SU-DHL-6 (cell line): ENCODE results near the gene RFXAP.

Experiments used
- EZH2phosphoT487 ChIP-seq: fragments of 200-600 bp; sonication (generic), shearing (Covaris generic); conservative IDR thresholded peaks from 2 replicates; pipeline ENCODE4 v1.6.1; 2018; ENCODE audit warnings: mild to moderate bottlenecking, antibody characterized with exemption, low read length, moderate library complexity, mixed read lengths
- TF ChIP-seq, protein P1 (sequence below): fragments of 200-600 bp; sonication (generic); IDR thresholded peaks from one replicate; pipeline ENCODE4 v1.5.1; 2017; ENCODE audit warnings: antibody characterized with exemption, mild to moderate bottlenecking, low read length, moderate library complexity; ENCODE audit not compliant: insufficient read depth, poor library complexity, severe bottlenecking

DNA sequence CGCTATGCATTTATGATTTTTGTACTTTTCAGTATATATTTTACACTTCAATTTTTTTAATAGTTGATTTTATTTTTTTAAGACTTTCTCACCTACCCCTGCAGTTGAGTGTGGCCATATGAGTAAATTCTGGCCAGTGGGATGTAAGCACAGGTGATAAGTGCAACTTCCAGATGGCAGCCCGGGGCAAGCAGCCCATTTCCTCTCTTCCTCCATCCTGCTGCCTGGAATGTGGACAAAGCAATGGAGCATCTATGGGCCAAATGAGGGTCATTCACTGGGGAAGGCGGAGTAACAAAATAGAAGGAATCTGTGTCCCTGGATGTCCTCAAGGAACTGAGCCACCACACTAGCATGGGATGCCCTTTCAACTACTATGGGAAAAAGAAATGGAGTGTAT, 12.3 kb downstream of the RFXAP start:
- TF ChIP-seq, protein P1, sequence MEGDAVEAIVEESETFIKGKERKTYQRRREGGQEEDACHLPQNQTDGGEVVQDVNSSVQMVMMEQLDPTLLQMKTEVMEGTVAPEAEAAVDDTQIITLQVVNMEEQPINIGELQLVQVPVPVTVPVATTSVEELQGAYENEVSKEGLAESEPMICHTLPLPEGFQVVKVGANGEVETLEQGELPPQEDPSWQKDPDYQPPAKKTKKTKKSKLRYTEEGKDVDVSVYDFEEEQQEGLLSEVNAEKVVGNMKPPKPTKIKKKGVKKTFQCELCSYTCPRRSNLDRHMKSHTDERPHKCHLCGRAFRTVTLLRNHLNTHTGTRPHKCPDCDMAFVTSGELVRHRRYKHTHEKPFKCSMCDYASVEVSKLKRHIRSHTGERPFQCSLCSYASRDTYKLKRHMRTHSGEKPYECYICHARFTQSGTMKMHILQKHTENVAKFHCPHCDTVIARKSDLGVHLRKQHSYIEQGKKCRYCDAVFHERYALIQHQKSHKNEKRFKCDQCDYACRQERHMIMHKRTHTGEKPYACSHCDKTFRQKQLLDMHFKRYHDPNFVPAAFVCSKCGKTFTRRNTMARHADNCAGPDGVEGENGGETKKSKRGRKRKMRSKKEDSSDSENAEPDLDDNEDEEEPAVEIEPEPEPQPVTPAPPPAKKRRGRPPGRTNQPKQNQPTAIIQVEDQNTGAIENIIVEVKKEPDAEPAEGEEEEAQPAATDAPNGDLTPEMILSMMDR, result no peak
- no peak for TF ChIP-seq EZH2phosphoT487
